Measurements from ENCODE around the gene TOX2. TPM values are rescaled to one million over a fixed set of nuclear protein-coding genes. Genes with fewer than 3 reads are reported as not detected.

TOX2 gene
- total and polyA plus RNA-seq, 2 of the 8 experiments (the other 6 are each of a cell fraction or from before 2014, with no cell fraction given), result 1.8 to 3.4 TPM

- Histone ChIP-seq H3K79me1 (ENCODE audit: low read depth, low read length) (no peaks in the 10 kb centered on the region), H3K4me1 (replicated peaks in 1 of 4; ENCODE audit: control insufficient read depth in 3 of 4, insufficient read depth in 4 of 4, low read length in 3 of 4) (no peaks in the 10 kb centered on the region; a peak in 1 of 7 replicates), H4K5ac (ENCODE audit: insufficient read length, low read depth, low read length) (no peak overlapping the region), H2BK120ac (replicated peaks; ENCODE audit: low read depth, low read length) (no peak overlapping the region), H3K56ac (replicated peaks; ENCODE audit: insufficient read length, low read depth, low read length) (no peak overlapping the region), H3K4me3 (ENCODE audit: extremely low read depth in 1 of 4, insufficient read depth in 2 of 4, low read depth in 3 of 4, low read length in 4 of 4) (no peak overlapping the region), H3K18ac (ENCODE audit: extremely low read depth, low read length) (no peak overlapping the region), H2BK15ac (ENCODE audit: low read length) (no peak overlapping the region), H4K8ac (ENCODE audit: extremely low read depth, insufficient read depth, low read length) (no peak overlapping the region), H3K4me2 (ENCODE audit: insufficient read depth in 1 of 2, low read depth in 2 of 2, low read length in 2 of 2) (no peak overlapping the region), H3K9me3 (ENCODE audit: insufficient read depth in 2 of 2, low read depth in 1 of 2, low read length in 1 of 2) (no peaks in the 10 kb centered on the region), H3K36me3 (ENCODE audit: control insufficient read depth in 2 of 4, insufficient read depth in 4 of 4, low read length in 3 of 4) (no peaks in the 10 kb centered on the region), H4K20me1 (replicated peaks in 1 of 2; ENCODE audit: control insufficient read depth in 1 of 2, insufficient read depth in 2 of 2, low read length in 2 of 2) (no peaks in the 10 kb centered on the region), H3K23ac (ENCODE audit: insufficient read length) (no peak overlapping the region), H3K4ac (replicated peaks; ENCODE audit: insufficient read length, low read depth, low read length) (no peak overlapping the region), H3K79me2 (ENCODE audit: control insufficient read depth in 1 of 2, insufficient read depth in 2 of 2, low read length in 2 of 2) (no peaks in the 10 kb centered on the region), H4K91ac (replicated peaks; ENCODE audit: insufficient read length, low read length) (no peak overlapping the region), H3K9ac (replicated peaks in 1 of 4; ENCODE audit: extremely low read depth in 1 of 4, low read depth in 3 of 4, low read length in 3 of 4) (no peak overlapping the region), H2BK12ac (ENCODE audit: low read depth, low read length) (no peak overlapping the region), H2AK5ac (ENCODE audit: low read depth, low read length) (no peak overlapping the region), H3K14ac (ENCODE audit: insufficient read length) (no peak overlapping the region), H3K27ac (ENCODE audit: low read depth, low read length) (no peak overlapping the region), H2BK20ac (ENCODE audit: low read length) (no peak overlapping the region), H2BK5ac (ENCODE audit: low read depth, low read length) (no peak overlapping the region), H2AFZ (ENCODE audit: low read length) (no peak overlapping the region), H3K27me3 (replicated peaks in 1 of 4; ENCODE audit: control insufficient read depth in 3 of 4, extremely low read depth in 1 of 4, insufficient read depth in 3 of 4, low read length in 3 of 4) (no peaks in the 10 kb centered on the region), H3K23me2 (ENCODE audit: low read depth, low read length) (no peaks in the 10 kb centered on the region)
- 90% methylated on average over 4 of the region's 4 CpGs; no CpG with 5 or more reads in 1 of the 2 experiments for WGBS, 2 experiments (ENCODE audit: extremely low coverage in 1 of 2, insufficient coverage in 1 of 2, insufficient read length in 1 of 2, insufficient replicate concordance in 2 of 2, low coverage in 1 of 2, low lambda C conversion rate in 2 of 2, missing lambda C conversion rate in 1 of 2)
- FAIRE-seq (no peak), DNase-seq (ENCODE audit: low read depth in 1 of 2, low spot score in 2 of 2) (no peak)
- ChIA-PET POLR2A (ENCODE audit: partially characterized antibody) (no interaction called here), CTCF (ENCODE audit: partially characterized antibody) (interaction anchor here (1.7 kb wide), 1 partner anchor 23 kb away, joined by 4 read pairs; no protein-coding TSS in a partner anchor)
- TF ChIP-seq CHD1 (IDR thresholded peaks at IDR 0.05; ENCODE audit: low read depth, low read length), result no peak
- no peak for TF ChIP-seq CREB1 (IDR thresholded peaks at IDR 0.05)
- TF ChIP-seq CEBPB (IDR thresholded peaks at IDR 0.05; ENCODE audit: low read depth, low read length), result no peak
- no peak for TF ChIP-seq SIX5 (IDR thresholded peaks at IDR 0.05; ENCODE audit: low read depth, low read length)
- TF ChIP-seq SIRT6 (IDR thresholded peaks at IDR 0.05; ENCODE audit: low read length), result no peak
- TF ChIP-seq GABPA (IDR thresholded peaks at IDR 0.05; ENCODE audit: borderline replicate concordance, insufficient read depth, low read length), result no peak
- TF ChIP-seq RAD21 (IDR thresholded peaks at IDR 0.05 in 1 of 2, conservative IDR thresholded peaks at IDR 0.05 in 1 of 2; ENCODE audit: low read depth in 2 of 2, low read length in 2 of 2), result no peak
- TF ChIP-seq MAFK (IDR thresholded peaks at IDR 0.05; ENCODE audit: low read depth, low read length), result no peak
- no peak for TF ChIP-seq ATF3 (IDR thresholded peaks at IDR 0.05; ENCODE audit: insufficient read depth, low read depth, low read length)
- TF ChIP-seq TCF12 (IDR thresholded peaks at IDR 0.05; ENCODE audit: low read depth, low read length), result no peak
- TF ChIP-seq MAX (IDR thresholded peaks at IDR 0.05), result no peak
- no peak for TF ChIP-seq PHF8 (conservative IDR thresholded peaks at IDR 0.05; ENCODE audit: low read depth, low read length)
- no peak for TF ChIP-seq ATF2 (IDR thresholded peaks at IDR 0.05; ENCODE audit: low read length)
Observed at GRCh38 chr20:44033873-44034272, 119.2 kb downstream of the TOX2 start.

Measured in H1 (cell line).